ENCODE results near the gene RRP36. TPM values are rescaled to one million over a fixed set of nuclear protein-coding genes. Genes with fewer than 3 reads are reported as not detected.

Gene RRP36
- total and polyA plus RNA-seq, 2 experiments from 2014 or later = 67.3 to 77.1 TPM

GRCh38 chr6:43016943-43017334, 4.5 kb upstream of the RRP36 start:
- no peak for TF ChIP-seq CTCF (IDR thresholded peaks at IDR 0.05; ENCODE audit: low read depth, low read length)
- DNase-seq (ENCODE audit: low read depth in 1 of 2, low spot score in 1 of 2) = no peak
- H3K4me1 ChIP-seq (ENCODE audit: low read depth) = peaks cover 36% of the 10 kb centered on the region

GRCh38 chr6:43019152-43019551, 2.3 kb upstream of the RRP36 start:
- H3K4me1 ChIP-seq (ENCODE audit: low read depth) = peaks cover 31% of the 10 kb centered on the region

More at GRCh38 chr6:43016943-43017334, 4.5 kb upstream of the RRP36 start:
- H3K9me3 ChIP-seq (ENCODE audit: low read depth) = no peaks in the 10 kb centered on the region
- H3K27ac ChIP-seq = peak overlapping the region; percentile 96
- H3K36me3 ChIP-seq = peaks cover 26% of the 10 kb centered on the region
- H3K27me3 ChIP-seq = no peaks in the 10 kb centered on the region
- peak overlapping the region; percentile 69 for H3K4me3 ChIP-seq

GRCh38 chr6:43020052-43020705, 1.2 kb upstream of the RRP36 start:
- no peak overlapping the region for H3K4me3 ChIP-seq
- no peak for TF ChIP-seq CTCF (IDR thresholded peaks at IDR 0.05; ENCODE audit: low read depth, low read length)
- DNase-seq (ENCODE audit: low read depth in 1 of 2, low spot score in 1 of 2) = no peak
- no peaks in the 10 kb centered on the region for H3K27me3 ChIP-seq
- H3K36me3 ChIP-seq = peaks cover 29% of the 10 kb centered on the region
- no peaks in the 10 kb centered on the region for H3K9me3 ChIP-seq (ENCODE audit: low read depth)
- peaks cover 30% of the 10 kb centered on the region for H3K4me1 ChIP-seq (ENCODE audit: low read depth)
- peak overlapping the region; percentile 87 for H3K27ac ChIP-seq

More at GRCh38 chr6:43019152-43019551, 2.3 kb upstream of the RRP36 start:
- no peak for DNase-seq (ENCODE audit: low read depth in 1 of 2, low spot score in 1 of 2)
- Histone ChIP-seq H3K27ac (peak overlapping the region; percentile 87), H3K9me3 (ENCODE audit: low read depth) (no peaks in the 10 kb centered on the region), H3K27me3 (no peaks in the 10 kb centered on the region), H3K4me3 (no peak overlapping the region), H3K36me3 (peaks cover 26% of the 10 kb centered on the region)
- no peak for TF ChIP-seq CTCF (IDR thresholded peaks at IDR 0.05; ENCODE audit: low read depth, low read length)

GRCh38 chr6:43020847-43021246, 576 bp upstream of the RRP36 start:
- TF ChIP-seq CTCF (IDR thresholded peaks at IDR 0.05; ENCODE audit: low read depth, low read length) = no peak
- Histone ChIP-seq H3K27me3 (no peaks in the 10 kb centered on the region), H3K4me3 (peak overlapping the region; percentile 96), H3K36me3 (peaks cover 33% of the 10 kb centered on the region), H3K4me1 (ENCODE audit: low read depth) (peaks cover 24% of the 10 kb centered on the region), H3K27ac (peak overlapping the region; percentile 87), H3K9me3 (ENCODE audit: low read depth) (no peaks in the 10 kb centered on the region)
- peak in 1 of 2 donors; percentile 40 for DNase-seq (ENCODE audit: low read depth in 1 of 2, low spot score in 1 of 2)

GRCh38 chr6:43024436-43024835, 3.0 kb downstream of the RRP36 start:
- Histone ChIP-seq H3K9me3 (ENCODE audit: low read depth) (no peaks in the 10 kb centered on the region), H3K4me3 (no peak overlapping the region), H3K4me1 (ENCODE audit: low read depth) (peaks cover 3% of the 10 kb centered on the region), H3K36me3 (peaks cover 44% of the 10 kb centered on the region), H3K27me3 (no peaks in the 10 kb centered on the region), H3K27ac (no peak overlapping the region)
- no peak for DNase-seq (ENCODE audit: low read depth in 1 of 2, low spot score in 1 of 2)
- TF ChIP-seq CTCF (IDR thresholded peaks at IDR 0.05; ENCODE audit: low read depth, low read length) = no peak
